H9 (cell line): ENCODE results near the gene ZBTB20. TPM values are rescaled to one million over a fixed set of nuclear protein-coding genes. Genes with fewer than 3 reads are reported as not detected.

ENCODE experiments used
- DNase-seq: peaks from one replicate; pipeline ENCODE4 v3.0.0-alpha.2; 2017
- H2AFZ ChIP-seq: one replicate; pipeline ENCODE4 v1.6.1; 2013; ENCODE audit warnings: mild to moderate bottlenecking, low read length, control low read depth, moderate library complexity
- H2AK5ac ChIP-seq: 2 replicates; pipeline ENCODE4 v1.6.1; 2013; ENCODE audit warnings: low read length, control low read depth, mixed read lengths; ENCODE audit not compliant: insufficient read length
- H2BK120ac ChIP-seq: one replicate; pipeline ENCODE4 v1.6.1; 2013; ENCODE audit warnings: low read depth, mild to moderate bottlenecking, low read length, control low read depth, inconsistent platforms; ENCODE audit not compliant: poor library complexity, severe bottlenecking
- H2BK12ac ChIP-seq: 2 replicates; pipeline ENCODE4 v1.6.1; 2013; ENCODE audit warnings: low read length, control low read depth, mixed read lengths, low read depth; ENCODE audit not compliant: insufficient read length
- H2BK15ac ChIP-seq: 2 replicates; pipeline ENCODE4 v1.6.1; 2013; ENCODE audit warnings: low read depth, low read length, control low read depth
- H2BK20ac ChIP-seq: one replicate; pipeline ENCODE4 v1.6.1; 2013; ENCODE audit warnings: low read depth, mild to moderate bottlenecking, low read length, control low read depth, inconsistent platforms; ENCODE audit not compliant: poor library complexity, severe bottlenecking
- H2BK5ac ChIP-seq: 2 replicates; pipeline ENCODE4 v1.6.1; 2013; ENCODE audit warnings: low read length, control low read depth, mixed read lengths; ENCODE audit not compliant: insufficient read length
- H3K14ac ChIP-seq: 2 replicates; pipeline ENCODE4 v1.6.1; 2013; ENCODE audit warnings: low read length, control low read depth; ENCODE audit not compliant: insufficient read depth
- H3K18ac ChIP-seq: 2 replicates; pipeline ENCODE4 v1.6.1; 2013; ENCODE audit warnings: low read depth, mild to moderate bottlenecking, mixed read lengths, low read length, control low read depth; ENCODE audit not compliant: insufficient read length
- H3K23ac ChIP-seq: 2 replicates; pipeline ENCODE4 v1.6.1; 2013; ENCODE audit warnings: low read length, control low read depth, mixed read lengths, low read depth; ENCODE audit not compliant: insufficient read length
- H3K23me2 ChIP-seq: 2 replicates; pipeline ENCODE4 v1.6.1; 2013; ENCODE audit warnings: low read depth, mild to moderate bottlenecking, mixed read lengths, low read length, control low read depth; ENCODE audit not compliant: insufficient read length, poor library complexity, severe bottlenecking
- H3K27ac ChIP-seq: 2 replicates; pipeline ENCODE4 v1.5.1; 2013; ENCODE audit warnings: low read length, control low read depth, mixed read lengths, low read depth; ENCODE audit not compliant: insufficient read length
- H3K27me3 ChIP-seq: 2 replicates; pipeline ENCODE4 v1.6.1; 2013; ENCODE audit warnings: low read length, control low read depth, inconsistent platforms; ENCODE audit not compliant: insufficient read depth
- H3K4ac ChIP-seq: 2 replicates; pipeline ENCODE4 v1.6.1; 2013; ENCODE audit warnings: low read depth, mild to moderate bottlenecking, control low read depth, inconsistent platforms, low read length, moderate library complexity
- H3K4me1 ChIP-seq: 2 replicates; pipeline ENCODE4 v1.6.1; 2013; ENCODE audit warnings: low read length, control low read depth, inconsistent platforms; ENCODE audit not compliant: insufficient read depth
- H3K4me2 ChIP-seq: 2 replicates; pipeline ENCODE4 v1.6.1; 2013; ENCODE audit warnings: low read length, control low read depth, mixed read lengths; ENCODE audit not compliant: insufficient read length, insufficient read depth
- H3K56ac ChIP-seq: 2 replicates; pipeline ENCODE4 v1.6.1; 2013; ENCODE audit warnings: low read depth, mild to moderate bottlenecking, mixed read lengths, low read length, control low read depth; ENCODE audit not compliant: insufficient read length
- H3K79me1 ChIP-seq: 2 replicates; pipeline ENCODE4 v1.6.1; 2013; ENCODE audit warnings: low read depth, mild to moderate bottlenecking, moderate library complexity, low read length, control low read depth, inconsistent platforms; ENCODE audit not compliant: insufficient read depth, poor library complexity, severe bottlenecking
- H3K79me2 ChIP-seq: 2 replicates; pipeline ENCODE4 v1.6.1; 2013; ENCODE audit warnings: low read length, control low read depth, inconsistent platforms; ENCODE audit not compliant: insufficient read depth
- H3K9ac ChIP-seq: 2 replicates; pipeline ENCODE4 v1.6.1; 2013; ENCODE audit warnings: low read length, control low read depth, mixed read lengths; ENCODE audit not compliant: insufficient read length; ENCODE audit errors: extremely low read depth
- H3K9me3 ChIP-seq: one replicate; pipeline ENCODE4 v1.6.1; 2013; ENCODE audit warnings: low read depth, low read length, inconsistent platforms; ENCODE audit not compliant: control insufficient read depth
- H3T11ph ChIP-seq: one replicate; pipeline ENCODE4 v1.6.1; 2013; ENCODE audit warnings: mild to moderate bottlenecking, low read length, control low read depth, inconsistent platforms
- H4K20me1 ChIP-seq: one replicate; pipeline ENCODE4 v1.6.1; 2013; ENCODE audit not compliant: control insufficient read depth, insufficient read length, insufficient read depth
- H4K5ac ChIP-seq: 2 replicates; pipeline ENCODE4 v1.6.1; 2013; ENCODE audit warnings: low read depth, mild to moderate bottlenecking, mixed read lengths, low read length, control low read depth; ENCODE audit not compliant: insufficient read length
- H4K8ac ChIP-seq: replicated peaks from 2 replicates; pipeline ENCODE4 v1.6.1; 2013; ENCODE audit warnings: low read length, control low read depth, mixed read lengths, low read depth; ENCODE audit not compliant: insufficient read length
- H4K91ac ChIP-seq: 2 replicates; pipeline ENCODE4 v1.6.1; 2013; ENCODE audit warnings: low read depth, mild to moderate bottlenecking, moderate library complexity, mixed read lengths, low read length, control low read depth; ENCODE audit not compliant: insufficient read length
- H3K27ac Mint-ChIP-seq, 3 experiments: 2 replicates in 2 of 3; 3 replicates in 1 of 3; pipeline ENCODE4 v1.8.0; 2020 to 2021; ENCODE audit warnings: mixed read lengths in 3 of 3, mild to moderate bottlenecking in 1 of 3, moderate library complexity in 1 of 3
- H3K27me3 Mint-ChIP-seq: 2 replicates; pipeline ENCODE4 v1.8.0; 2021; ENCODE audit warnings: low read depth, mild to moderate bottlenecking, moderate library complexity, mixed read lengths
- H3K36me3 Mint-ChIP-seq, 3 experiments: 2 replicates in 2 of 3; 3 replicates in 1 of 3; pipeline ENCODE4 v1.8.0; 2020 to 2021; ENCODE audit warnings: low read depth in 3 of 3, mixed read lengths in 3 of 3; ENCODE audit not compliant: insufficient read depth in 1 of 3
- H3K4me1 Mint-ChIP-seq, 2 experiments: 2 replicates each; pipeline ENCODE4 v1.8.0; 2020; ENCODE audit warnings: mixed read lengths in 2 of 2
- H3K4me3 Mint-ChIP-seq, 2 experiments: 2 replicates in 1 of 2; 3 replicates in 1 of 2; pipeline ENCODE4 v1.8.0; 2020 to 2021; ENCODE audit warnings: mild to moderate bottlenecking in 2 of 2, mixed read lengths in 2 of 2, moderate library complexity in 1 of 2
- H3K9me3 Mint-ChIP-seq, 2 experiments: 2 replicates in 1 of 2; 3 replicates in 1 of 2; pipeline ENCODE4 v1.8.0; 2020; ENCODE audit warnings: mild to moderate bottlenecking in 2 of 2, mixed read lengths in 2 of 2, moderate library complexity in 1 of 2
- WGBS: extraction: QIAGEN DNeasy Blood & Tissue Kit; methylation state at CpG from one replicate; pipeline ENCODE4 v1.1.7; 2013; ENCODE audit warnings: missing lambda C conversion rate, low lambda C conversion rate, mixed read lengths; ENCODE audit not compliant: insufficient read length; ENCODE audit errors: extremely low coverage; 5-methylcytosine and 5-hydroxymethylcytosine counted together
- total RNA-seq: library from RNA; stranded (reverse); gene quantifications from 2 replicates; pipeline ENCODE4 v1.2.1, GENCODE V29; 2021
- TF ChIP-seq, protein P1 (sequence below): fragments of 200-600 bp; sonication (generic); conservative IDR thresholded peaks from 3 replicates; pipeline ENCODE4 v1.8.0; 2021; ENCODE audit warnings: antibody characterized with exemption, mild to moderate bottlenecking

The ZBTB20 gene
- total RNA-seq, 1 experiment from 2014 or later: 0.70 TPM

- Histone ChIP-seq H4K8ac (no peak overlapping the region), H2BK20ac (no peak overlapping the region), H3K14ac (no peak overlapping the region), H2AFZ (no peak overlapping the region), H2BK15ac (no peak overlapping the region), H4K5ac (no peak overlapping the region), H3K9ac (no peak overlapping the region), H4K91ac (no peak overlapping the region), H3K27ac (no peak overlapping the region), H3K56ac (no peak overlapping the region), H3K18ac (no peak overlapping the region), H3K9me3 (no peaks in the 10 kb centered on the region), H2BK120ac (no peak overlapping the region), H3T11ph (no peak overlapping the region), H3K23me2 (no peaks in the 10 kb centered on the region), H3K27me3 (no peaks in the 10 kb centered on the region), H2AK5ac (no peak overlapping the region), H3K4me1 (no peaks in the 10 kb centered on the region), H4K20me1 (no peaks in the 10 kb centered on the region), H3K4ac (no peak overlapping the region), H3K79me1 (no peaks in the 10 kb centered on the region), H3K79me2 (no peaks in the 10 kb centered on the region), H2BK5ac (no peak overlapping the region), H3K23ac (no peak overlapping the region), H2BK12ac (no peak overlapping the region), H3K4me2 (no peak overlapping the region)
- Mint-ChIP-seq H3K4me3 (no peak overlapping the region), H3K9me3 (no peaks in the 10 kb centered on the region), H3K4me1 (peaks cover 22 to 26% of the 10 kb centered on the region in 2 experiments), H3K27ac (no peak overlapping the region; a peak in 1 of 7 replicates), H3K36me3 (no peaks in the 10 kb centered on the region; a peak in 1 of 7 replicates), H3K27me3 (no peaks in the 10 kb centered on the region)
- no CpG with 5 or more reads among the region's 2 CpGs for WGBS
- TF ChIP-seq, protein P1, sequence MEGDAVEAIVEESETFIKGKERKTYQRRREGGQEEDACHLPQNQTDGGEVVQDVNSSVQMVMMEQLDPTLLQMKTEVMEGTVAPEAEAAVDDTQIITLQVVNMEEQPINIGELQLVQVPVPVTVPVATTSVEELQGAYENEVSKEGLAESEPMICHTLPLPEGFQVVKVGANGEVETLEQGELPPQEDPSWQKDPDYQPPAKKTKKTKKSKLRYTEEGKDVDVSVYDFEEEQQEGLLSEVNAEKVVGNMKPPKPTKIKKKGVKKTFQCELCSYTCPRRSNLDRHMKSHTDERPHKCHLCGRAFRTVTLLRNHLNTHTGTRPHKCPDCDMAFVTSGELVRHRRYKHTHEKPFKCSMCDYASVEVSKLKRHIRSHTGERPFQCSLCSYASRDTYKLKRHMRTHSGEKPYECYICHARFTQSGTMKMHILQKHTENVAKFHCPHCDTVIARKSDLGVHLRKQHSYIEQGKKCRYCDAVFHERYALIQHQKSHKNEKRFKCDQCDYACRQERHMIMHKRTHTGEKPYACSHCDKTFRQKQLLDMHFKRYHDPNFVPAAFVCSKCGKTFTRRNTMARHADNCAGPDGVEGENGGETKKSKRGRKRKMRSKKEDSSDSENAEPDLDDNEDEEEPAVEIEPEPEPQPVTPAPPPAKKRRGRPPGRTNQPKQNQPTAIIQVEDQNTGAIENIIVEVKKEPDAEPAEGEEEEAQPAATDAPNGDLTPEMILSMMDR: no peak
- no peak for DNase-seq
Observed at GRCh38 chr3:114711321-114711886, 435.7 kb downstream of the ZBTB20 start.
